ENCODE results near the gene ALDH8A1.

The ALDH8A1 gene

GRCh38 chr6:134949927-134950326 lies at the start of gene ALDH8A1:
Gene ALDH8A1, minus strand, starts transcription at chr6:134950101. Its CDS starts 48 bp downstream, at chr6:134950053.
- DNase-seq (ENCODE audit: low read depth): no peak

- no peak for DNase-seq (ENCODE audit: low read depth)
Measured at GRCh38 chr6:134999107-134999506, 49.2 kb upstream of the ALDH8A1 start.

GRCh38 chr6:134997133-134997995 lies 47.5 kb upstream of the ALDH8A1 start:
- no peak for DNase-seq (ENCODE audit: low read depth)

- no peak for DNase-seq (ENCODE audit: low read depth)
Measured at GRCh38 chr6:134995536-134995935, 45.6 kb upstream of the ALDH8A1 start.

- no peak for DNase-seq (ENCODE audit: low read depth)
Measured at GRCh38 chr6:134994431-134994830, 44.5 kb upstream of the ALDH8A1 start.

GRCh38 chr6:134992155-134992554 lies 42.3 kb upstream of the ALDH8A1 start:
- DNase-seq (ENCODE audit: low read depth): no peak

- no peak for DNase-seq (ENCODE audit: low read depth)
Measured at GRCh38 chr6:134990262-134990661, 40.4 kb upstream of the ALDH8A1 start.

GRCh38 chr6:134984821-134985220 lies 34.9 kb upstream of the ALDH8A1 start:
- no peak for DNase-seq (ENCODE audit: low read depth)

- DNase-seq (ENCODE audit: low read depth): no peak
Measured at GRCh38 chr6:134983823-134984222, 33.9 kb upstream of the ALDH8A1 start.

- DNase-seq (ENCODE audit: low read depth): no peak
Measured at GRCh38 chr6:134982161-134982560, 32.3 kb upstream of the ALDH8A1 start.

GRCh38 chr6:134980846-134981245 lies 30.9 kb upstream of the ALDH8A1 start:
- no peak for DNase-seq (ENCODE audit: low read depth)

- DNase-seq (ENCODE audit: low read depth): peak; percentile 38
Measured at GRCh38 chr6:134979142-134979541, 29.2 kb upstream of the ALDH8A1 start.

GRCh38 chr6:134974370-134974769 lies 24.5 kb upstream of the ALDH8A1 start:
- DNase-seq (ENCODE audit: low read depth): no peak

GRCh38 chr6:134967711-134968110 lies 17.8 kb upstream of the ALDH8A1 start:
- DNase-seq (ENCODE audit: low read depth): no peak

- DNase-seq (ENCODE audit: low read depth): no peak
Measured at GRCh38 chr6:134964451-134965203, 14.7 kb upstream of the ALDH8A1 start.

- no peak for DNase-seq (ENCODE audit: low read depth)
Measured at GRCh38 chr6:134962421-134962820, 12.5 kb upstream of the ALDH8A1 start.

GRCh38 chr6:134961366-134961765 lies 11.5 kb upstream of the ALDH8A1 start:
- DNase-seq (ENCODE audit: low read depth): no peak

GRCh38 chr6:134959603-134960002 lies 9.7 kb upstream of the ALDH8A1 start:
- DNase-seq (ENCODE audit: low read depth): no peak

GRCh38 chr6:134956676-134957075 lies 6.8 kb upstream of the ALDH8A1 start:
- no peak for DNase-seq (ENCODE audit: low read depth)

GRCh38 chr6:134956032-134956431 lies 6.1 kb upstream of the ALDH8A1 start:
- no peak for DNase-seq (ENCODE audit: low read depth)

- DNase-seq (ENCODE audit: low read depth): no peak
Measured at GRCh38 chr6:134954272-134955000, 4.5 kb upstream of the ALDH8A1 start.

- DNase-seq (ENCODE audit: low read depth): no peak
Measured at GRCh38 chr6:134951494-134952263, 1.8 kb upstream of the ALDH8A1 start.
